Upper lobe of left lung (tissue), 4 donors: ENCODE results near the gene THAP4.

Source experiments
- CTCF ChIP-seq, 6 experiments: fragments of 450-650 bp in 4 of 6; fragments of 200-600 bp in 2 of 6; sonication (generic) in 2 of 6; IDR thresholded peaks; one replicate each; pipeline ENCODE4 v1.5.1; 2016 to 2019; ENCODE audit warnings: antibody characterized with exemption in 6 of 6
- EP300 ChIP-seq, 4 donors: sonication (generic); formaldehyde crosslinking; IDR thresholded peaks; one replicate each; pipeline ENCODE4 v1.5.1; 2017; ENCODE audit warnings: antibody characterized with exemption in 4 of 4, control low read depth in 2 of 4
- POLR2A ChIP-seq, 4 donors: fragments of 450-650 bp; IDR thresholded peaks; one replicate each; pipeline ENCODE4 v1.5.1; 2016 to 2017; ENCODE audit warnings: antibody characterized with exemption in 4 of 4, mild to moderate bottlenecking in 2 of 4

- TF ChIP-seq CTCF (IDR thresholded peaks at IDR 0.05) (peak in 1 of 6 experiments; percentile 5), POLR2A (IDR thresholded peaks at IDR 0.05) (no peak), EP300 (IDR thresholded peaks at IDR 0.05) (no peak)
Observed at GRCh38 chr2:241559323-241560161, 77.4 kb downstream of the THAP4 start.
